PC-3 (cell line): ENCODE measurements around the gene CA10. TPM values are rescaled to one million over a fixed set of nuclear protein-coding genes. Genes with fewer than 3 reads are reported as not detected.

Experiments
- ATAC-seq: fragments of 200-7000 bp; cut with Tn5 transposase; 2 replicates; pipeline ENCODE4 v1.9.1; 2020; ENCODE audit warnings: mild to moderate bottlenecking, moderate library complexity
- BruUV-seq: library from RNA; stranded (reverse); fragments of 400-500 nt; replicated peaks from 2 replicates; lab custom pipeline; 2021; lab: Mats Ljungman, UMichigan
- CTCF ChIA-PET: fragments of 300-600 bp; sonication (Branson Sonifier 250); formaldehyde crosslinking; loops from one replicate; lab custom pipeline; 2022; ENCODE audit warnings: antibody characterized with exemption; lab: Charles Lee
- POLR2A ChIA-PET: fragments of 300-600 bp; sonication (Branson Sonifier 250); formaldehyde crosslinking; loops from one replicate; lab custom pipeline; 2022; ENCODE audit warnings: antibody characterized with exemption; ENCODE audit not compliant: unreplicated experiment; lab: Charles Lee
- DNase-seq: peaks from one replicate; pipeline ENCODE4 v3.0.0-alpha.2; 2015
- H2AFZ ChIP-seq: fragments of 300-600 bp; sonication (generic); 2 replicates; pipeline ENCODE4 v1.6.0; 2016; ENCODE audit warnings: antibody characterized with exemption, low read length
- H3F3A ChIP-seq: fragments of 300-600 bp; sonication (generic); one replicate; pipeline ENCODE4 v1.6.0; 2017; ENCODE audit warnings: antibody characterized with exemption, low read length, control low read depth, mild to moderate bottlenecking; ENCODE audit not compliant: unreplicated experiment
- H3K27ac ChIP-seq: fragments of 300-600 bp; sonication (generic); 2 replicates; pipeline ENCODE4 v1.5.1; 2016; ENCODE audit warnings: mild to moderate bottlenecking, low read length
- H3K27me3 ChIP-seq: fragments of 300-600 bp; sonication (generic); 2 replicates; pipeline ENCODE4 v1.6.1; 2016; ENCODE audit warnings: low read length, mixed read lengths
- H3K36me3 ChIP-seq: fragments of 300-600 bp; sonication (generic); 2 replicates; pipeline ENCODE4 v1.6.1; 2016; ENCODE audit warnings: low read depth, mixed run types, low read length, mixed read lengths
- H3K4me1 ChIP-seq: fragments of 300-600 bp; sonication (generic); 2 replicates; pipeline ENCODE4 v1.5.1; 2016; ENCODE audit warnings: low read length; ENCODE audit not compliant: insufficient read depth
- H3K4me2 ChIP-seq: fragments of 300-600 bp; sonication (generic); 2 replicates; pipeline ENCODE4 v1.6.0; 2016; ENCODE audit warnings: low read length
- H3K4me3 ChIP-seq: fragments of 300-600 bp; sonication (generic); 2 replicates; pipeline ENCODE4 v1.5.1; 2016; ENCODE audit warnings: mild to moderate bottlenecking, low read length, mixed read lengths
- H3K79me2 ChIP-seq: fragments of 300-600 bp; sonication (generic); 2 replicates; pipeline ENCODE4 v1.6.1; 2017; ENCODE audit warnings: low read length, mixed read lengths
- H3K9ac ChIP-seq: fragments of 300-600 bp; sonication (generic); 2 replicates; pipeline ENCODE4 v1.6.0; 2016; ENCODE audit warnings: mild to moderate bottlenecking, low read length
- H3K9me2 ChIP-seq: fragments of 300-600 bp; sonication (generic); replicated peaks from 2 replicates; pipeline ENCODE4 v1.6.1; 2016; ENCODE audit warnings: mixed run types, low read length, mixed read lengths
- H3K9me3 ChIP-seq: fragments of 300-600 bp; sonication (generic); 2 replicates; pipeline ENCODE4 v1.6.1; 2016; ENCODE audit warnings: low read length, mixed read lengths
- H4K20me1 ChIP-seq: fragments of 300-600 bp; sonication (generic); 2 replicates; pipeline ENCODE4 v1.6.1; 2016; ENCODE audit warnings: low read length, mixed read lengths
- CTCF ChIP-seq: fragments of 300-600 bp; sonication (generic); conservative IDR thresholded peaks from 2 replicates; pipeline ENCODE4 v1.5.1; 2017; ENCODE audit warnings: antibody characterized with exemption, low read depth, mild to moderate bottlenecking, low read length
- EZH2 ChIP-seq: fragments of 300-600 bp; sonication (generic); IDR thresholded peaks from one replicate; pipeline ENCODE4 v1.6.1; 2017; ENCODE audit warnings: antibody characterized with exemption, mild to moderate bottlenecking, low read length; ENCODE audit not compliant: unreplicated experiment
- EZH2phosphoT487 ChIP-seq: fragments of 300-600 bp; sonication (generic); IDR thresholded peaks from 2 replicates; pipeline ENCODE4 v1.6.1; 2018; ENCODE audit warnings: mild to moderate bottlenecking, antibody characterized with exemption, low read length, borderline replicate concordance
- intact Hi-C: fragments of 100-400 bp; cut with micrococcal nuclease; formaldehyde crosslinking; loops from 2 replicates; pipeline ENCODE4 v1.9.0; 2023
- total RNA-seq: library from RNA; depleted of rRNA; stranded (reverse); fragments of >200 nt; gene quantifications from 2 replicates; pipeline ENCODE4 v1.2.3, GENCODE V29; 2014

The CA10 gene
- total RNA-seq, 1 experiment from 2014 or later, result not detected

- ChIA-PET CTCF (no interaction called here), POLR2A (no interaction called here)
- H3K4me1 ChIP-seq, result no peaks in the 10 kb centered on the region
- 0 out of 2 replicates have a peak, but pooled peaks cover 3% of the 10 kb centered on the region for H3K9me3 ChIP-seq
- ATAC-seq (no peak), DNase-seq (no peak)
- no peaks in the 10 kb centered on the region for H3F3A ChIP-seq
- no peaks in the 10 kb centered on the region for H3K9me2 ChIP-seq
- H3K36me3 ChIP-seq, result no peaks in the 10 kb centered on the region
- H2AFZ ChIP-seq, result no peak overlapping the region
- no peak overlapping the region for H3K9ac ChIP-seq
- H3K4me3 ChIP-seq, result no peak overlapping the region
- BruUV-seq, result no TSS peak
- no peaks in the 10 kb centered on the region for H4K20me1 ChIP-seq
- H3K4me2 ChIP-seq, result no peak overlapping the region
- no peaks in the 10 kb centered on the region for H3K79me2 ChIP-seq
- intact Hi-C loops, result no loop called here
- H3K27ac ChIP-seq, result no peak overlapping the region
- TF ChIP-seq CTCF (no peak), EZH2phosphoT487 (no peak), EZH2 (no peak)
- peaks cover 19% of the 10 kb centered on the region; the same call in 1 of the 2 replicates for H3K27me3 ChIP-seq
These were observed 433.3 kb downstream of the CA10 start for GRCh38 chr17:51725185-51725584.

GRCh38 chr17:51724043-51724580, 434.4 kb downstream of the CA10 start:
- DNase-seq (no peak), ATAC-seq (no peak)
- no TSS peak for BruUV-seq
- H3K4me3 ChIP-seq, result no peak overlapping the region
- no peaks in the 10 kb centered on the region for H3K9me2 ChIP-seq
- H3K9me3 ChIP-seq, result 0 out of 2 replicates have a peak, but pooled peaks cover 3% of the 10 kb centered on the region
- TF ChIP-seq CTCF, result no peak
- TF ChIP-seq EZH2phosphoT487, result no peak
- no peak for TF ChIP-seq EZH2
- H3K9ac ChIP-seq, result no peak overlapping the region
- no peaks in the 10 kb centered on the region for H3K36me3 ChIP-seq
- no peak overlapping the region for H3K4me2 ChIP-seq
- no peaks in the 10 kb centered on the region for H3K79me2 ChIP-seq
- H3K27me3 ChIP-seq, result peaks cover 19% of the 10 kb centered on the region; the same call in 1 of the 2 replicates
- H3F3A ChIP-seq, result no peaks in the 10 kb centered on the region
- H2AFZ ChIP-seq, result no peak overlapping the region
- H3K4me1 ChIP-seq, result no peaks in the 10 kb centered on the region
- ChIA-PET POLR2A (no interaction called here), CTCF (no interaction called here)
- intact Hi-C loops, result no loop called here
- no peak overlapping the region for H3K27ac ChIP-seq
- no peaks in the 10 kb centered on the region for H4K20me1 ChIP-seq

- H3K27me3 ChIP-seq, result peaks cover 19% of the 10 kb centered on the region; the same call in 1 of the 2 replicates
- H3K79me2 ChIP-seq, result no peaks in the 10 kb centered on the region
- H3K27ac ChIP-seq, result no peak overlapping the region
- CTCF ChIA-PET, result no interaction called here
- intact Hi-C loops, result no loop called here
- no peaks in the 10 kb centered on the region for H3F3A ChIP-seq
- no peak overlapping the region for H3K4me3 ChIP-seq
- H3K9ac ChIP-seq, result no peak overlapping the region
- POLR2A ChIA-PET, result no interaction called here
- H4K20me1 ChIP-seq, result no peaks in the 10 kb centered on the region
- H3K4me1 ChIP-seq, result no peaks in the 10 kb centered on the region
- no peaks in the 10 kb centered on the region for H3K9me2 ChIP-seq
- no peaks in the 10 kb centered on the region for H3K36me3 ChIP-seq
- H3K4me2 ChIP-seq, result no peak overlapping the region
- 0 out of 2 replicates have a peak, but pooled peaks cover 3% of the 10 kb centered on the region for H3K9me3 ChIP-seq
- ATAC-seq (no peak), DNase-seq (no peak)
- H2AFZ ChIP-seq, result no peak overlapping the region
- no TSS peak for BruUV-seq
- no peak for TF ChIP-seq CTCF
These were observed 435.5 kb downstream of the CA10 start for GRCh38 chr17:51722994-51723393.
